HFFc6 (cell line): Measurements from ENCODE around the gene PCBD2. TPM values are rescaled to one million over a fixed set of nuclear protein-coding genes. Genes with fewer than 3 reads are reported as not detected.
"Not testable (repeated sequence)": the region's sequence is repeated elsewhere in the genome, so short reads cannot be mapped to it uniquely, and the experiment has no call there.

Experiments used
- DNase-seq: peaks from one replicate; pipeline ENCODE4 v3.0.0-alpha.2; 2018
- H3K27ac Mint-ChIP-seq: 2 replicates; pipeline ENCODE4 v1.8.0; 2020; ENCODE audit warnings: mild to moderate bottlenecking, mixed read lengths
- H3K27me3 Mint-ChIP-seq: 2 replicates; pipeline ENCODE4 v1.8.0; 2021; ENCODE audit warnings: mild to moderate bottlenecking, moderate library complexity, mixed read lengths; ENCODE audit not compliant: insufficient read depth
- H3K36me3 Mint-ChIP-seq: 2 replicates; pipeline ENCODE4 v1.8.0; 2021; ENCODE audit warnings: low read depth, mixed read lengths
- H3K4me1 Mint-ChIP-seq: 2 replicates; pipeline ENCODE4 v1.8.0; 2020; ENCODE audit warnings: low read depth, mixed read lengths
- H3K4me3 Mint-ChIP-seq: 2 replicates; pipeline ENCODE4 v1.8.0; 2020; ENCODE audit warnings: mild to moderate bottlenecking, moderate library complexity, mixed read lengths
- H3K9me3 Mint-ChIP-seq: 2 replicates; pipeline ENCODE4 v1.8.0; 2020; ENCODE audit warnings: mild to moderate bottlenecking, mixed read lengths
- total RNA-seq, 6 experiments: library from RNA; stranded (reverse); fragmentation: NEBNext Ultra II Directional; extraction: Animal tissue kit (Norgen Biotek cat#: 25700); gene quantifications; 2 replicates in 1 of 6; 3 replicates in 5 of 6; pipeline ENCODE4 v1.2.3, GENCODE V29; 2021
- TF ChIP-seq, protein P1 (sequence below): fragments of 200-600 bp; sonication (generic); IDR thresholded peaks from 2 replicates; pipeline ENCODE4 v1.5.0; 2021; ENCODE audit warnings: antibody characterized with exemption, mild to moderate bottlenecking

The PCBD2 gene
- total RNA-seq, 6 experiments from 2014 or later = 8.6 to 11.4 (median 10.0) TPM

DNA sequence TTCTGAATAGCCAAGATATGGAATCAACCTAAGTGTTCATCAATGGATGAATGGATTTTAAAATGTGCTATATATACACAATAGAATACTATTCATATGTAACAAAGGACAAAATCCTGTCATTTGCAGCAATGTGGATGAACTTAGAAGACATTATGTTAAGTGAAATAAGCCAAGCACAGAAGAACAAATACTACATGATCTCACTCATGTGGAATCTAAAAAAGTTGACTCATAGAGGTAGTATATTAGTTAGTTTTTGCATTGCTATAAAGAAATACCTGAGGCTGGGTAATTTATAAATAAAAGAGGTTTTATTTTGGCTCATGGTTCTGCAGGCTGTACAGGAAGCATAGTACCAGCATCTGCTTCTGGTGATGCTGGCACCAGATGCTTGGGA is 70.9 kb downstream of the PCBD2 start:
- no peak for DNase-seq
- Mint-ChIP-seq H3K36me3 (peaks cover 27% of the 10 kb centered on the region), H3K4me1 (peaks cover 9% of the 10 kb centered on the region), H3K4me3 (no peak overlapping the region), H3K27ac (no peak overlapping the region), H3K9me3 (peaks cover 26% of the 10 kb centered on the region), H3K27me3 (no peaks in the 10 kb centered on the region; the same call in none of the 2 replicates)
- TF ChIP-seq, protein P1, sequence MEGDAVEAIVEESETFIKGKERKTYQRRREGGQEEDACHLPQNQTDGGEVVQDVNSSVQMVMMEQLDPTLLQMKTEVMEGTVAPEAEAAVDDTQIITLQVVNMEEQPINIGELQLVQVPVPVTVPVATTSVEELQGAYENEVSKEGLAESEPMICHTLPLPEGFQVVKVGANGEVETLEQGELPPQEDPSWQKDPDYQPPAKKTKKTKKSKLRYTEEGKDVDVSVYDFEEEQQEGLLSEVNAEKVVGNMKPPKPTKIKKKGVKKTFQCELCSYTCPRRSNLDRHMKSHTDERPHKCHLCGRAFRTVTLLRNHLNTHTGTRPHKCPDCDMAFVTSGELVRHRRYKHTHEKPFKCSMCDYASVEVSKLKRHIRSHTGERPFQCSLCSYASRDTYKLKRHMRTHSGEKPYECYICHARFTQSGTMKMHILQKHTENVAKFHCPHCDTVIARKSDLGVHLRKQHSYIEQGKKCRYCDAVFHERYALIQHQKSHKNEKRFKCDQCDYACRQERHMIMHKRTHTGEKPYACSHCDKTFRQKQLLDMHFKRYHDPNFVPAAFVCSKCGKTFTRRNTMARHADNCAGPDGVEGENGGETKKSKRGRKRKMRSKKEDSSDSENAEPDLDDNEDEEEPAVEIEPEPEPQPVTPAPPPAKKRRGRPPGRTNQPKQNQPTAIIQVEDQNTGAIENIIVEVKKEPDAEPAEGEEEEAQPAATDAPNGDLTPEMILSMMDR = no peak

DNA sequence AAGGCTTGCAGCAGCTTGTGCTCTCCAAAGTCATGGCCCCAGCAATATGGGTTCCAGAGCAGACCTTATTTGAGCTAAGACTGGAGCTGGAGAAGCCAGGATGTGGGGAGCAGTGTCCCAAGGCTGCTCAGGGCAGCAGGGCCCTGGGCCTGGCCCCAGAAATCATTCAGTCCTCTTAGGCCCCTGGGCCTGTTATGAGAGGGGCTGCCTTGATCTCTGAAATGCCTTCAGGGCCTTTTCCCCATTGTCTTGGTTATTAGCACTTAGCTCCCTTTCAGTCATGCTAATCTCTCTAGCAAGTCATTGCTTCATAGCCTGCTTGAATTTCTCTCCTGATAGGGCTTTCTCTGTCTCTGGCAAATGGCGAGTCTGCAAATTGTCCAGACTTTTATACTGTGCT is 71.9 kb downstream of the PCBD2 start:
- DNase-seq = no peak

DNA sequence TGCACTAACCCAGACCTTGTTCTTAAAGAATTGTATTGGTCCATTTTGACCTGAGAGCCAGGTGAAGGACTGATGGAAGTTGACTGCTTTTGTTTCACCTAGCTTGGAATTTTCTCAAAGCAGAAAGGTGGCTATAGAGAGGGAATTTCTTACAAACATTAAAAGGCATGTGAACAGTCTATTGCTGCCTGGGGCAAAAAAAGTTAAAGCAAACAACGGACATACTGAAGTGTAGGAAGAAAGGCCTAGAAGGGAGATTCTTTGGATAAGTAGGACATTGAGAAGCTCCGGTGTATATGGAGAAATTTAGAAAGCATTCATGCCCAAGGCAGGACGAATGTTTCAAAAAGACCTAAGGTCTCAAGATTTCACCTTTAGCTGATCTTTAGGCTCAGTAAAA is 74.5 kb downstream of the PCBD2 start:
- H3K9me3 Mint-ChIP-seq = peaks cover 53% of the 10 kb centered on the region
- H3K4me3 Mint-ChIP-seq = no peak overlapping the region
- DNase-seq = no peak
- peaks cover 51% of the 10 kb centered on the region for H3K36me3 Mint-ChIP-seq
- H3K27me3 Mint-ChIP-seq = no peaks in the 10 kb centered on the region; the same call in none of the 2 replicates
- no peak overlapping the region for H3K27ac Mint-ChIP-seq
- TF ChIP-seq, protein P1 = no peak
- peaks cover 9% of the 10 kb centered on the region for H3K4me1 Mint-ChIP-seq

More for the DNA sequence above, 71.9 kb downstream of the PCBD2 start:
- Mint-ChIP-seq H3K4me3 (no peak overlapping the region), H3K27me3 (no peaks in the 10 kb centered on the region; the same call in none of the 2 replicates), H3K36me3 (peaks cover 34% of the 10 kb centered on the region), H3K9me3 (peaks cover 36% of the 10 kb centered on the region), H3K4me1 (peaks cover 9% of the 10 kb centered on the region), H3K27ac (no peak overlapping the region)
- TF ChIP-seq, protein P1 = no peak

DNA sequence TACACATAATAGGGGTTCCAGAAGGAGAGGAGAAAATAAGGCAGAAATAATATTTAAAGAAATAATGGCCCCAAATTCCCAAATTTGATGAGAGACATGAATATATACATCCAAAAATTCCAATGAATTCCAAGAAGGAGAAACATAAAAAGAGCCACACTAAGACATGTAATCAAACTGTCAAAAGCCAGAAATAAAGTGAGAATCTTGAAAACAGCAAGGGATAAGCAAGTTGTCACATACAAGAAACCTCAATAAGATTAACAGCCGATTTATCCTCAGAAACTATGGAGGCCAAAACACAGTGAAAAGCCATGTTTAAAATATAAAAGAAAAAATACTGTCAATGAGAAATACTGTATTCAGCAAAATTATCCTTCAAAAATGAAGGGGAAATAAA is 77.3 kb downstream of the PCBD2 start:
- DNase-seq = no peak
- peaks cover 37% of the 10 kb centered on the region for H3K36me3 Mint-ChIP-seq
- no peak overlapping the region for H3K27ac Mint-ChIP-seq
- TF ChIP-seq, protein P1 = no peak
- H3K9me3 Mint-ChIP-seq = peaks cover 44% of the 10 kb centered on the region
- no peaks in the 10 kb centered on the region for H3K4me1 Mint-ChIP-seq
- peaks cover 3% of the 10 kb centered on the region for H3K27me3 Mint-ChIP-seq
- H3K4me3 Mint-ChIP-seq = no peak overlapping the region

DNA sequence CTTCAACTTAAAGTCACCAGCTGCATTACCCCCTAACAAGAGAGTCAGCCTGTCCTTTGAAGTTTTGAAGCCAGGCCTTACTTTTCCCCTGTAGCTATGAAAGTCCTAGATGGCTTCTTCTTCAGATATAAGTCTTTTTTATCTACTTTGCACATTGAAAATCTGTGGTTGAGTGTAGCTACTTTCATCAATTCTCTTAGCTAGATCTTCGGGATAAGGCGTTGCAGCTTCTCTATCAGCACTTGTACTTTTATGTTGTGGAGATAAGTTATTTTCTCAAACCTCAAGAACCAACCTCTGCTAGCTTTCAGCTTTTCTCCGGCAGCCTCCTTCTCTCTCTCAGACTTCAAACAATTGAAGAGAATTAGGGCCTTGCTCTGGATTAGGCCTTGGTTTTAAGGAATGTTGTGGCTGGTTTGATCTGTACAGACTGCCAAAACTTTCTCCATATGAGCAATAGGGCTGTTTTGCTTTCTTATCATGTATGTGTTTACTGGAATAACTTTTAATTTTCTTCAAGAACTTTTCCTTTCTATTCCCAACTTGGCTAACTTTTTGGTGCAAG is 84.4 kb downstream of the PCBD2 start:
- no peak for DNase-seq
- Mint-ChIP-seq H3K36me3 (0 out of 2 replicates have a peak, but pooled peaks cover 8% of the 10 kb centered on the region), H3K4me1 (no peaks in the 10 kb centered on the region), H3K4me3 (no peak overlapping the region), H3K27me3 (peaks cover 9% of the 10 kb centered on the region; the same call in 1 of the 2 replicates), H3K27ac (no peak overlapping the region), H3K9me3 (peaks cover 3% of the 10 kb centered on the region; the same call in 1 of the 2 replicates)
- TF ChIP-seq, protein P1 = no peak

DNA sequence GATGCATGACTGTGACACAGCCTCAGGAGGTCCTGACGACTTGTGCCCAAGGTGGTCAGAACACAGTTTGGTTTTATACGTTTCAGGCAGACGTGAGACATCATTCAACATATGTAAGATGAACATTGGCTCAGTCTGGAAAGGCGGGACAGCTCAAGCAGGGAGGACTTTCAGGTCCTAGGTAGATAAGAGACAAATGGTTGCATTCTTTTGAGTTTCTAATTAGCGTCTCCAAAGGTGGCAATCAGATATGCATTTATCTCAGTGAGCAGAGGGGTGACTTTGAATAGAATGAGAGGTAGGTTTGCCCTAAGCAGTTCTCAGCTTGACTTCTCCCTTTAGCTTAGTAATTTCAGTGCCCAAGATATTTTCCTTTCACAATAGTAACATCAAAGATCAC is 85.3 kb downstream of the PCBD2 start:
- H3K27me3 Mint-ChIP-seq = peaks cover 13% of the 10 kb centered on the region
- not testable (repeated sequence) for DNase-seq, H3K9me3 Mint-ChIP-seq, H3K4me3 Mint-ChIP-seq, H3K36me3 Mint-ChIP-seq, H3K4me1 Mint-ChIP-seq, H3K27ac Mint-ChIP-seq
